Epithelial cell of alveolus of lung (primary cell): ENCODE data around the gene SELPLG. TPM values are rescaled to one million over a fixed set of nuclear protein-coding genes. Genes with fewer than 3 reads are reported as not detected.

ENCODE experiments used
- total RNA-seq: library from RNA; depleted of rRNA; stranded (reverse); fragments of >200 nt; gene quantifications from 2 replicates; pipeline ENCODE4 v1.2.1, GENCODE V29; 2015

The SELPLG gene, protein sequence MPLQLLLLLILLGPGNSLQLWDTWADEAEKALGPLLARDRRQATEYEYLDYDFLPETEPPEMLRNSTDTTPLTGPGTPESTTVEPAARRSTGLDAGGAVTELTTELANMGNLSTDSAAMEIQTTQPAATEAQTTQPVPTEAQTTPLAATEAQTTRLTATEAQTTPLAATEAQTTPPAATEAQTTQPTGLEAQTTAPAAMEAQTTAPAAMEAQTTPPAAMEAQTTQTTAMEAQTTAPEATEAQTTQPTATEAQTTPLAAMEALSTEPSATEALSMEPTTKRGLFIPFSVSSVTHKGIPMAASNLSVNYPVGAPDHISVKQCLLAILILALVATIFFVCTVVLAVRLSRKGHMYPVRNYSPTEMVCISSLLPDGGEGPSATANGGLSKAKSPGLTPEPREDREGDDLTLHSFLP
- total RNA-seq: 0.26 and 2.2 TPM in 2 replicates

DNA sequence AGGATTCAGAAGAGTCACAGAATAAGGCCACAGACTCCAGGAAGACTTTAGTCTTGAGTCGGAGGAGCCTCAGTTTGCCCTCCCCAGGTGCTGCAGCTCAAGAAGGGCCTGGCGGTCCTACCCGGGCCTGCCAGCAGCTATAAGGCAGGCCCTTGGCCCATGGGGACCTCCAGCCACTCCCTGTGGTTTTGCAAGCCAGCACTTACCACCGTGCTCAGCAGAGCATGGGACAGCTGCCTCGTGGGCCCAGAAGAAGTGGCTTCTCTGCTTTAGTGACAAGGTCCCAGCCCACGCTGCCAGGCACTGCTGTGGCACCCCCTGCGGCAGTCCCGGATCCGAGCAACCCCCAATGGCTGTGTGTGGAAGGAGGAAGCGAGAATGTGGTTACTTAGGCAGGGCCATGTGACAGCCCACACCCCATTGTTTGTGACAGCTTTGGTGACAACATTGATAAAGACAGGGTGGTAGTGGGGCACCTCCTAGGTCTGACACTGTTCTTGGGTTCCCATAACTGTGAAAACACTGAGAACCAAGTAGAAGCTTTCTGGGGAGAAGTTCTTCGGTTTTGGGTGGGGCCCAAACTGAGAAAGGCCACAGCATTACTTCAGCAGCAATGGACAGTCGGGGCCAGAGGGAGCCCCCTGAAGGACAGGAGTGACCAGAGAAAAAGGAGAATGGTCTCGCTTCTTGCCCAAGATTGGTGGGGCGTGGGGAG is at the start of gene SELPLG:
TSS of gene SELPLG (minus strand) at position 361 of the 715 bp plus-strand sequence. CDS start 9,587 bp downstream, outside the sequence.

GRCh38 chr12:108597559-108598471 is 35.9 kb downstream of the SELPLG start, which contains the start of gene TMEM119:
TMEM119 (minus strand) TSS chr12:108598084; CDS start chr12:108592383, 5,701 bp downstream.

Other genes with a start within 250 kb of the SELPLG start
- gene FICD, start 118.6 kb downstream of the SELPLG start, total RNA-seq: 1.8 and 5.7 TPM in 2 replicates
- 33.0 and 38.0 TPM in 2 replicates for gene SART3, start 72.7 kb downstream of the SELPLG start, total RNA-seq
- gene ISCU, start 71.3 kb downstream of the SELPLG start, total RNA-seq: 72.3 and 92.7 TPM in 2 replicates
- gene TMEM119, start 35.8 kb downstream of the SELPLG start, total RNA-seq: 31.9 and 42.8 TPM in 2 replicates
- gene CORO1C, start 97.6 kb upstream of the SELPLG start, total RNA-seq: 74.1 and 103 TPM in 2 replicates
- gene SSH1, start 223.7 kb upstream of the SELPLG start, total RNA-seq: 19.7 and 22.7 TPM in 2 replicates
- gene DAO, start 246.2 kb upstream of the SELPLG start, total RNA-seq: not detected in 2 replicates